ENCODE measurements around the gene ZNF213. TPM values are rescaled to one million over a fixed set of nuclear protein-coding genes. Genes with fewer than 3 reads are reported as not detected.

The ZNF213 gene
- total RNA-seq, 1 donor from 2014 or later = 14.9 TPM

- H3K36me3 Mint-ChIP-seq (ENCODE audit: low read depth) = no peaks in the 10 kb centered on the region
- peaks cover 29% of the 10 kb centered on the region for H3K4me1 Mint-ChIP-seq
- H3K4me3 Mint-ChIP-seq = peak within 1 kb of the TSS; percentile 82
- TF ChIP-seq CTCF (conservative IDR thresholded peaks at IDR 0.05) = no peak
- peak; percentile 72 for DNase-seq (ENCODE audit: low read depth, low spot score)
- H3K27me3 Mint-ChIP-seq (ENCODE audit: low read depth) = peaks cover 1% of the 10 kb centered on the region
- peak within 1 kb of the TSS; percentile 94 for H3K27ac Mint-ChIP-seq (ENCODE audit: unreplicated experiment)
- H3K9me3 Mint-ChIP-seq = no peaks in the 10 kb centered on the region
These were observed 22.6 kb upstream of the ZNF213 start, which contains the start of gene ZNF205 for GRCh38 chr16:3112058-3112880. ZNF205 (plus strand) TSS chr16:3112586; CDS start chr16:3113431, 845 bp downstream.

- no peak for DNase-seq (ENCODE audit: low read depth, low spot score)
- Mint-ChIP-seq H3K27ac (ENCODE audit: unreplicated experiment) (peak overlapping the region; percentile 54), H3K4me1 (peaks cover 27% of the 10 kb centered on the region), H3K9me3 (no peaks in the 10 kb centered on the region), H3K36me3 (ENCODE audit: low read depth) (no peaks in the 10 kb centered on the region), H3K27me3 (ENCODE audit: low read depth) (no peaks in the 10 kb centered on the region), H3K4me3 (peak overlapping the region; percentile 82)
- TF ChIP-seq CTCF (conservative IDR thresholded peaks at IDR 0.05) = no peak
These were observed 21.8 kb upstream of the ZNF213 start for GRCh38 chr16:3112881-3113574.

- Mint-ChIP-seq H3K4me3 (peak overlapping the region; percentile 82), H3K9me3 (no peaks in the 10 kb centered on the region), H3K27ac (ENCODE audit: unreplicated experiment) (no peak overlapping the region), H3K4me1 (peaks cover 27% of the 10 kb centered on the region), H3K36me3 (ENCODE audit: low read depth) (no peaks in the 10 kb centered on the region), H3K27me3 (ENCODE audit: low read depth) (no peaks in the 10 kb centered on the region)
- no peak for TF ChIP-seq CTCF (conservative IDR thresholded peaks at IDR 0.05)
- DNase-seq (ENCODE audit: low read depth, low spot score) = no peak
These were observed 20.9 kb upstream of the ZNF213 start for GRCh38 chr16:3113765-3114479.

- no peak for DNase-seq (ENCODE audit: low read depth, low spot score)
- no peak for TF ChIP-seq CTCF (conservative IDR thresholded peaks at IDR 0.05)
- peak overlapping the region; percentile 35 for H3K27ac Mint-ChIP-seq (ENCODE audit: unreplicated experiment)
- no peaks in the 10 kb centered on the region for H3K9me3 Mint-ChIP-seq
- peak overlapping the region; percentile 75 for H3K4me3 Mint-ChIP-seq
- H3K4me1 Mint-ChIP-seq = peaks cover 27% of the 10 kb centered on the region
- no peaks in the 10 kb centered on the region for H3K27me3 Mint-ChIP-seq (ENCODE audit: low read depth)
- H3K36me3 Mint-ChIP-seq (ENCODE audit: low read depth) = no peaks in the 10 kb centered on the region
These were observed 19.8 kb upstream of the ZNF213 start for GRCh38 chr16:3115003-3115402.

GRCh38 chr16:3115561-3115960, 19.3 kb upstream of the ZNF213 start:
- Mint-ChIP-seq H3K27ac (ENCODE audit: unreplicated experiment) (no peak overlapping the region), H3K4me1 (peaks cover 27% of the 10 kb centered on the region), H3K36me3 (ENCODE audit: low read depth) (no peaks in the 10 kb centered on the region), H3K4me3 (peak overlapping the region; percentile 75), H3K9me3 (no peaks in the 10 kb centered on the region), H3K27me3 (ENCODE audit: low read depth) (no peaks in the 10 kb centered on the region)
- no peak for TF ChIP-seq CTCF (conservative IDR thresholded peaks at IDR 0.05)
- DNase-seq (ENCODE audit: low read depth, low spot score) = no peak
